Adrenal gland (tissue), 5 donors: ENCODE data around the gene CIB2.

Experiments
- POLR2A ChIP-seq, 2 donors: fragments of 450-650 bp; IDR thresholded peaks; one replicate each; pipeline ENCODE4 v1.6.1; 2017; ENCODE audit warnings: antibody characterized with exemption in 2 of 2, mild to moderate bottlenecking in 2 of 2, moderate library complexity in 1 of 2
- TF ChIP-seq, protein P1 (sequence below), 6 experiments: fragments of 450-650 bp in 4 of 6; fragments of 200-600 bp in 2 of 6; sonication (generic) in 1 of 6; IDR thresholded peaks; 1 replicate in 5 of 6; 2 replicates in 1 of 6; pipeline versions ENCODE4 v1.5.1 to v1.8.0; 2016 to 2021; ENCODE audit warnings: antibody characterized with exemption in 6 of 6, mild to moderate bottlenecking in 2 of 6, moderate library complexity in 1 of 6
- donor health status: DM: no; HTN: no; CAD: no.

DNA sequence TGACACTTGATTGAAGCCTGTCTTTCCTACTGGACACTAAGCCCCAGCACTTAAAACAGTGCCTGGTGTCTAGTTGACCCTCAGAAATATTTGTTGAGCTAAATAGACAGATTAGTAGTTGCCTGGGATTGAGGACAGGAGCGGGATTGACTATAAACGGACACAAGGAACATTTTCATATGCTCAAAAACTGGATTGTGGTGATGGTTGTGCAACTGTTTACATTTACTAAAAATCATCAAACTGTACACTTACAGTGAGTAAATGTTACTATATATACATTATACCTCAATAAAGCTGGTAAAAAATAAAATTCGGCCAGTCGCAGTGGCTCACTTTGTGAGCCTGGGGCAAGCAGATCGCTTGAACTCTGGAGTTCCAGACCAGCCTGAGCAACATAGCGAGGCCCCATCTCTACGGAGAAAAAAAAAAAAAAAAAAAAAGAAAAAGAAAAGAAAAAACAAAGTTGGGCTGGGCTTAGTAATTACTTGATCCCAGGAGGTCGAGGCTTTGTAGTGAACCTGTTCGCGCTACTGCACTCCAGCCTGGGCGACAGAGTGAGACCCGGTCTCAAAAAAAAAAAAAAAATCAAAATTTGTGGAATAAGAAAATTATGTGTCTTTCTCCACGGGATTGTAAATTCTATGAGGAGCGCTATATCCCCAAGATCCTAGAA, 17.3 kb upstream of the CIB2 start:
- TF ChIP-seq POLR2A (IDR thresholded peaks at IDR 0.05) = no peak
- TF ChIP-seq, protein P1, sequence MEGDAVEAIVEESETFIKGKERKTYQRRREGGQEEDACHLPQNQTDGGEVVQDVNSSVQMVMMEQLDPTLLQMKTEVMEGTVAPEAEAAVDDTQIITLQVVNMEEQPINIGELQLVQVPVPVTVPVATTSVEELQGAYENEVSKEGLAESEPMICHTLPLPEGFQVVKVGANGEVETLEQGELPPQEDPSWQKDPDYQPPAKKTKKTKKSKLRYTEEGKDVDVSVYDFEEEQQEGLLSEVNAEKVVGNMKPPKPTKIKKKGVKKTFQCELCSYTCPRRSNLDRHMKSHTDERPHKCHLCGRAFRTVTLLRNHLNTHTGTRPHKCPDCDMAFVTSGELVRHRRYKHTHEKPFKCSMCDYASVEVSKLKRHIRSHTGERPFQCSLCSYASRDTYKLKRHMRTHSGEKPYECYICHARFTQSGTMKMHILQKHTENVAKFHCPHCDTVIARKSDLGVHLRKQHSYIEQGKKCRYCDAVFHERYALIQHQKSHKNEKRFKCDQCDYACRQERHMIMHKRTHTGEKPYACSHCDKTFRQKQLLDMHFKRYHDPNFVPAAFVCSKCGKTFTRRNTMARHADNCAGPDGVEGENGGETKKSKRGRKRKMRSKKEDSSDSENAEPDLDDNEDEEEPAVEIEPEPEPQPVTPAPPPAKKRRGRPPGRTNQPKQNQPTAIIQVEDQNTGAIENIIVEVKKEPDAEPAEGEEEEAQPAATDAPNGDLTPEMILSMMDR (IDR thresholded peaks at IDR 0.05) = no peak
